HepG2 (cell line): ENCODE data around the gene MARCOL.

ENCODE experiments used
- ATF4 ChIP-seq, 2 experiments: fragments of 450-650 bp in 1 of 2; sonication (generic) in 1 of 2; formaldehyde crosslinking; IDR thresholded peaks; 2 replicates each; pipeline versions ENCODE4 v1.5.0 to v1.8.0; 2020 to 2022; ENCODE audit warnings: mild to moderate bottlenecking in 1 of 2, missing genetic modification reagents in 1 of 2
- CBX2 ChIP-seq, 2 experiments: fragments of 200-600 bp in 1 of 2; sonication (generic); formaldehyde crosslinking in 1 of 2; IDR thresholded peaks; 2 replicates each; pipeline versions ENCODE4 v1.7.0 to v1.8.1; 2018 to 2022; ENCODE audit warnings: low read depth in 2 of 2, low read length in 1 of 2, mild to moderate bottlenecking in 1 of 2, missing genetic modification reagents in 1 of 2
- CBX5 ChIP-seq: sonication (generic); formaldehyde crosslinking; IDR thresholded peaks from 2 replicates; pipeline ENCODE4 v1.4.0; 2020; ENCODE audit warnings: missing genetic modification reagents, borderline replicate concordance
- CHD2 ChIP-seq: IDR thresholded peaks from 2 replicates; pipeline ENCODE4 v1.6.1; 2011; ENCODE audit warnings: low read depth, low read length, improper control_type of control experiment
- CTCF ChIP-seq: sonication (generic); formaldehyde crosslinking; IDR thresholded peaks from 2 replicates; pipeline ENCODE4 v1.5.0; 2020; ENCODE audit warnings: mild to moderate bottlenecking, missing genetic modification reagents, moderate library complexity
- GPN1 ChIP-seq: sonication (generic); formaldehyde crosslinking; IDR thresholded peaks from 2 replicates; pipeline ENCODE4 v1.5.1; 2020; ENCODE audit warnings: missing genetic modification reagents, borderline replicate concordance
- HMG20B ChIP-seq: conservative IDR thresholded peaks from 2 replicates; pipeline ENCODE4 v1.6.1; 2016; ENCODE audit warnings: missing genetic modification reagents, missing compliant biosample characterization
- MYC ChIP-seq: sonication (generic); formaldehyde crosslinking; IDR thresholded peaks from 2 replicates; pipeline ENCODE4 v1.9.0; 2021; ENCODE audit warnings: missing genetic modification reagents, borderline replicate concordance
- NR1H2 ChIP-seq: sonication (generic); formaldehyde crosslinking; IDR thresholded peaks from 2 replicates; pipeline ENCODE4 v1.8.1; 2022; ENCODE audit warnings: low read depth, missing genetic modification reagents, borderline replicate concordance
- SIN3A ChIP-seq: IDR thresholded peaks from 2 replicates; pipeline ENCODE4 v1.6.1; 2011; ENCODE audit warnings: low read depth, mild to moderate bottlenecking, control low read depth, low read length, borderline replicate concordance
- SMC3 ChIP-seq: IDR thresholded peaks from 2 replicates; pipeline ENCODE4 v1.6.1; 2011; ENCODE audit warnings: low read length, improper control_type of control experiment
- SRF ChIP-seq: IDR thresholded peaks from 2 replicates; pipeline ENCODE4 v1.6.1; 2011; ENCODE audit warnings: mild to moderate bottlenecking, low read depth, low read length, moderate library complexity
- ZSCAN20 ChIP-seq: sonication (generic); formaldehyde crosslinking; IDR thresholded peaks from 2 replicates; pipeline ENCODE4 v1.4.0; 2020; ENCODE audit warnings: missing genetic modification reagents, mild to moderate bottlenecking, borderline replicate concordance

DNA sequence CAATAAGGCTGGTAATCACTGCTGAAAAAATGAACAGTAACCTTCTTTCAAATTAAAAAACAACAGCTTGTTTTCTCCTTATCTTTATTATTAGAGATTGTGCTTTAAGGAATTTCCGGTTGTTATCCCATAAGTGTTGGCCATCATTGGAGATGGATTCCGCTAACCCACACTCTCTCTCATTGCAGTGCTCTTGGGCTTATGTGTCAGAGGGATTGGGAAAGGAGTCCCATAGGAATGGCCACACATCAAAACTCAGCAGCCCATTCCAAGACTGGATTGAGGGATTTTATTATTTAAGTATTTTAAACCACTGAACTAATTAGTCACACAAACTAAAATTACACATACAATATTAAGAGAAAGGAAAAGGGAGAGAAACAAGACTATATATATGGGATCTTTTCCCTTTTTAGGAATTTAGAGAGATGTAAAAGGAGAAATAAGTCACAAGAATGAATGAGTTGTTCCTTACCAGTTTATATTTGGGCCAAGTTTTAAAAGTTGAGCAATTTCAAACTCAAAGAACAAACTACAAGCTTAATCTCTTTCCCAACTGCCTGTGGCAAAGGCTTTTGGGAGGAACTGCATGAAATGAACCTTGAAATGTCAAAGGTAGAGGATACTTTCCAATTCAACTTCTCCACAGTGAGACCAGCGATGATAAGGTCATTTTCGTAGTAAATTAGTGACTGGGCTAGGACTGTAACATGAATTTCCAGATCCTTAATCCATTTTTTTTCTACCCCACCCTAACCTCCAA is 33.1 kb upstream of the MARCOL start:
- TF ChIP-seq CBX5 (CRISPR knock-in tag): no peak
- no peak for TF ChIP-seq SIN3A
- TF ChIP-seq CHD2: no peak
- TF ChIP-seq CTCF (CRISPR knock-in tag): no peak
- no peak for TF ChIP-seq SRF
- TF ChIP-seq HMG20B: no peak
- TF ChIP-seq NR1H2 (CRISPR knock-in tag): no peak
- TF ChIP-seq GPN1 (CRISPR knock-in tag): no peak
- no peak for TF ChIP-seq ZSCAN20 (CRISPR knock-in tag)
- TF ChIP-seq CBX2 (IDR thresholded peaks at IDR 0.05; ENCODE audit: low read depth, low read length): no peak
- no peak for TF ChIP-seq CBX2 (CRISPR knock-in tag; IDR thresholded peaks at IDR 0.05; ENCODE audit: low read depth)
- no peak for TF ChIP-seq MYC (CRISPR knock-in tag)
- no peak for TF ChIP-seq ATF4 (CRISPR knock-in tag; IDR thresholded peaks at IDR 0.05)
- TF ChIP-seq SMC3: no peak
